ENCODE data around the gene KDELR3.
A peak's percentile ranks its signal among the peaks of the same experiment; 100 is the strongest.

The KDELR3 gene

DNA sequence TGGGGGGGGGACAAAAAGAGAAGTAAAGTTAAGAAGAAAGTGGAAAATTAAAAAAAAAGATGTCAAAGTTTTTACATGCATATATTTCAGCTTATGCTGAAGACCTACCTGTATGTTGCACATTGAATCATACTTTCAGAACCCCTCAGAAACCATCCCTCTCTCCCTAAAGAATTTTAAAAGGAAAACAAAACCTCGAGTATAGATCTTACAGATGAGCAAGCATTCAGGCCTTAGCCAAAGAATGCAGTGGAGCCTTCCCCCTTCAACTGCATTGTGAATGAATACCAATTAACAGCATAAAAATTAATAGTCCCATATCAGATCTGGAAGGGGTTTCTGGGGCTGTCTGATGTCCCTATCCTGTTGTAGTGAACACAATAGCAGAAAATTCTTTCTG, 16.3 kb downstream of the KDELR3 start:
- no peak for DNase-seq

DNA sequence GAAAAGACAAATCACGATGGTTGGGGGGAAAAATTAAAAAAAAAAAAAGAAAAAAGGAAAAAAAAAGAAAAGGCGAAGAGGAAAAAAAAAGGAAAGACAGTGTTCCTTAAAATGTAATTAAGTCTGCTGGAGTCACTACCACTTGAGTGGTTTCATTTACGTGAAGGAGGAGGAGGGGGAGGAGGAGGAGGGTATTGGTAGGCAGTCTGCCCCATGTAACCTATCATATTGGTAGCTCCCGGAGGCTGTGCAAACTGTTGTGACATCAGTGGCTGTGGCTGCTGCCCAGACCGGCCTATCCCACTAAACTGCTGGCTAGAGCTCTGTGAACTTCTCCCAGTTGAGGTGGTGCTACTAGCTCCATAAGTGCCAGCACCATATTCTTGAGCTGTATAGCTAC, 17.9 kb downstream of the KDELR3 start:
- no peak for DNase-seq

DNA sequence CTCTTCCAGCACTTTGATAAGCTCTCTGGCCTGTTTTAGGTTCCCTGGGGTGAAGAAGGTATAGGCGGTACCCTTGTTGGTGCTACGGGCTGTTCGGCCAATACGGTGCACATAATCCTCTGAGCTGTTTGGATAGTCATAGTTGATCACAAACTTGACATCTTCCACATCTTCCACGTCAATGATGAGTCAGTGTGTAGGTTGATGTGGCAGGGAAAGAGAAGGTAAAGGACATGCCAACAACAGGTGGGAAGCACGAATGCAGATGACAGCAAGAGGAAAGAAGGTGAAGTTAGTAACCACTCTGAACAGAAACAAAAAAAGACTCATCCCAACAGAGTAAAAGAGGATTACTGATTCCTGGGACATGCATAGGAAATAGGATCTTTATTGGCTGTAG, 20.1 kb downstream of the KDELR3 start:
- no peak for DNase-seq

DNA sequence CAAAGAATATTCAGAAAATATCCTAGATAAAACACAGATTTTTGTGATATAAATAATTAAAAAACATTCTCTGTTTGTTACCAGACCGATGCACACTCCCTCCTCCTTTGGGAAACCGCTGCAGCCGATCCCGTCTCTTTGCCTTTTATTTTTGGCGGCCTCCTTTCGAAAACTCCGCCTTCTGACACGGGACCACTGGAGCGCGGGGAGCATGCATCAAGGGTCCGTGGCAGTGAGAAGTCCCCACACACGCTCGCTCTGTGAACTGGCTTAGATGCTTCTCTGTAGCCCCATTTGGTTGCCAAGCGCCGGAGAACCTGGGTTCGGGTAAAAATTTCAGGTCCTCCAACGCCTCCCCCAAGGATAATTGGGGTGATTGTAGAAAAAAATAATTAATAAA, 21.2 kb downstream of the KDELR3 start:
- no peak for DNase-seq

DNA sequence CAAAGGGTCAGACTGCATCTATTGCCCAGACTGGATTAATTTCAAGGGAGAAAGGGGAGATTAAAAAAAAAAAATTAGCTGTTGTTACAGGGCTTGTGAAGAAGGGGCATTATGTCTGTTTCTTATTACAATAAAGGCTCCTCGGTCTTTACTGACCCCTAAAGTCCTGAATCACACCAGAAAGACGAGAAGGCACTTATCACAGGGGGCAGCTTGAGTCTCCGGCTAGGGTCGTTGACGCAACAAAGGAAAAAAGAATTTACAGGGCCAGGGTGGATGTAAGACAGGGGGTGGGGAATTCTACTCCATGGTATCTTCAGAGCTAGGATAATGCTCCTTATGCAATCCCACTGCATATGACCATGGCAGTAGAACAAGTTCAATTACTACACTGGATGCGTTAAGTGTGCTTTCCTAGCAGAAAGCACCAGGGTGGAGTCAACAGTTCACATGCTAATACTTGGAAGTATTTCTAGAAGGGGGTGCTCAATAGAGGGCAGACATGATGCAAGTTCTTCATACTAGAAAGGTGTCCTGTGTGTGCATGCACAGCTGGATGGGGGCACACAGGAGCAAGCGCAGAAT, 21.8 kb downstream of the KDELR3 start:
- no peak for DNase-seq

DNA sequence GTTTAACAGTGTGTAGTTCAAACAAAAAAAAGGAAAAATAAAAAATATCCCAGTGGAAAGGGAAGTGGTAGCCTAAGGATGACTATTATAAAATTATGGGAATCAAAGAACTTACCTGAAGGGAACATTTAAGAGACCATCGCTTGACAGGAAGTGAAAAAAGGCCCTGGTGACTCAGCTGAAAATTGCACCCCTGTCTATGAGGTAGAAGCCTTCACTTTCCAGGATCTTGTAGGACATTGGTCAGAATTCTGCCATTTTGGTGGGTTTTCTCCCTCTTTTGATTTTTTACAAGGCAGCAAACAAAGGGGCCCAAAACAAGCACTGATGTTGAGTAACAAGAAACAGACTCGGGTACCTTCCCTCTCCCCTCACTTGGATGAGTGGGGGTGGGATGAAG, 22.6 kb downstream of the KDELR3 start:
- no peak for DNase-seq

- peak; percentile 38 for DNase-seq
Measured at GRCh38 chr22:38490915-38491314, 23.0 kb downstream of the KDELR3 start.

DNA sequence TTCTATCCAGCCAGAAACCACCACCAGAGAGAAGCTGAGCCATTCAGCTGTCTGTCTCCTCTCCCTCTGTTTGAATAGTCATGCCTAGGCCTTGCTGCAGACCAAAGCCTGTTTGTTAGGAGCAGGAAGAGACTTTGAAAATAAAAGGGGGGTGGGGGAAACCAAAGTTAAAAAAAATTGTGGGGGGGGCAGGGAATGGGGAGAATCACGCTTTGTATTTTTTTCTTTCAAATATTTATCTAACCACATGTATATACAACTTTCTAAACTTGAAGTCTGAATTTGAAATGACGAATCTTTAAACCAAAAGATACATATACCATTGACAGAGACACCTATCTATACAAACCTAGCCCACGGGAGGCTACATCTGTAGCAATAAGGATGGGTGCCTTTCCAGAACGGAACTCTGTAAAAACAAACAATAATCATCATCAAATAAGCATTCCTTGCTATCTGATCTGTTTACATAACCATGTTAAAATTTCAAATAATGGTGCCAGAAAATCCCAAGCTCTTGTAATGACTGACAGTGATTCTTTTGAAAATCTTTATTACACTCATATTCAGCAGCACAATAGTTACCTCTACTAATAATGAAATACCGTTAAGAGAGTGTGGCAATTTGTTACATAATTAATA, 23.9 kb downstream of the KDELR3 start:
- DNase-seq = no peak

DNA sequence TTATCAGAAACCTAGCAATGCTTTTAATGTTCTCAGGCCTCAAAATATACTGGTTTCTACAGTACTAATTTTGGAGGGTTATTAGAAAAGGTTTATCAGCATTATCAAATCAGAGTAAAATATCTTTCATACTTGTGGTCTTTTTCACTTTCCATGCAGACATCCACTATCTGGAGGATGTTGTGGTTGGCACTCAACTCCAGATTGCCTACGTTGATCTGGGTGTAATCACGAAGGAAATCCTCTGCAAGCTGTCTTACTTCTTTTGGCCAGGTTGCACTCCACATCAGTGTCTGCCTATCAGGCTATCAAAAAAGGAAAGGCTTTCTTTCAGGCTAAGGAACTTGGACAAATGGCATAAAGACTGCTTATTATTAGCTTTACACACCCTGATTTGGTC, 26.6 kb downstream of the KDELR3 start:
- DNase-seq = peak; percentile 65

GRCh38 chr22:38494939-38495338, 27.0 kb downstream of the KDELR3 start:
- DNase-seq = no peak

DNA sequence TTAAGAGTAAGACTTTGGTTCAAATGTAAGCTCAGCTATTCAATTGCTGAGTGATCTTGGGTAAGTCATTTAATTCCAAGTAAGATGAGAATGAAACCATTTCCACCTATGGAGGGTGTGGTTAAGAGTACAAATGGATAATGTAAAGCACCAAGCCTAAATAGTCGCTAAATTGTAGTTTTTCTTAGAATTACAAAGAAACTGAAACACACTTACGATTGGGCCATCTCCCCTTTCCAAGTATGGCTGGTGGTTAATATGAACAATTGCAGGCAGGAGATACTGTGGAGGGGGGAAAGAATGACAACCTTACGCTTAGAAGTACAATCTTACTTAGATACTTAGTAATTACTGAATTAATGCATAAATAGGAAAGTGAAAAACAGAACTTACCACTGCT, 30.0 kb downstream of the KDELR3 start:
- no peak for DNase-seq

- no peak for DNase-seq
Measured at GRCh38 chr22:38501797-38502672, 34.1 kb downstream of the KDELR3 start.

DNA sequence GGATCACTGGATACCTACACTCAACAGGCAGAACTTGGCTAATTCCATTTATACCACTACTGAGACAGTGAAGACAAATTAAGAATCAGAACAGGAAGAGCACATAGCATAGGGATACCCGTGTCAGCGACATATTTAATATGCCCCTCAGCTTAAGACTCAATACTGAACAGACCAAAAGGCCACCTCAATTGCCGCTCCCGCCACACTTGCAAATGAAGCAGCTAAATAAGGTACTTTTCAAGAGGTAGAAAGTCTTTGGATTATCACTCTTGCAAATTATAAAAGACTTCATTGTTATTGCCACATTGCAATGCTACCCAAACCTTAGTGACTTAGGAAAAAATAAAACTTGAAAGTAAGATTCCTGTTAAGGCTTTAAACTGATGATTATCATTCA, 35.1 kb downstream of the KDELR3 start:
- DNase-seq = no peak

- DNase-seq = peak; percentile 55
Measured at GRCh38 chr22:38504731-38505540, 37.0 kb downstream of the KDELR3 start.

- peak; percentile 67 for DNase-seq
Measured at GRCh38 chr22:38505541-38506117, 37.7 kb downstream of the KDELR3 start.

DNA sequence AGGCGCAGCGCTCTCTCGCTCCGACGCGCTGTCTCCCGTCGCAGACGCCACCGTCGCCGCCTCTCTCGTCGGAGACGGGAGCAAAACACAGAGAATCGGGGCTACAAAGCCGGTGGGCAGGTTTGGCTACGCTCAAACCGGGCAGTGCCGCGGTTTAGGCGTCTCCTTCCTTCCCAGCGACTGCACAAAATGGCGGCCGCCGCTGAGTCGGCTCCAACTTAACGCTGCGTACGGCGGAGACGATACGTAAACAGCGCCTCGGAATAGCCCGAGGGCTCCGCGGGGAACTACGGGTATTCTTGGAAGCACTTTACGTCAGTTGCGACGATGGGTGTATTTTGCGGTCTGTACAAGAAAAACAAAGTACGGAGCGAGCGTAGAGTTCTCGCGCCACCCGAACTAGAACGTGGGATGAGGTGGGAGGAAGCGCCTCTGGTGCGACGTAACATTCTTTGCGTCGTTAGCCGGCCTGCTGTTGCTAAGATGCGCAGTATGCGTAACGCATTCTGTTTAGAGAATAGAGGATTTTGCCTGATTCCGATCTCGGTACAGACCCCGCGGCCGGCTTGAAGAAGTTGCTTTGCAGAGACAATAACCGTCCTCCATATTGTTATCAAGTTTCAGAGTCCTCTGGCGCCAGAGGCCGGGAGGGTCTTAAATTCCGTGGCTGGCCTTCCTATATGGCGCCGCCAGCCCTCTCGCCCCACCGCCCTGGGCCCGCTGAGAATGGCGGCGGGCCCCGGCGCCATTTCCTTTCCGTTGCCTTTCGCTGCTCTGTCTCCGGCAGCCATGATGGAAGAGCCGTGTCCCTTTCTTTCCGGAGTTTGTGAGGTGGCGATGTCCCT, 38.4 kb downstream of the KDELR3 start, which contains the start of gene DDX17:
DDX17 (minus strand) TSS at position 194 of the 845 bp plus-strand sequence.
- DNase-seq = peak; percentile 95

- no peak for DNase-seq
Measured at GRCh38 chr22:38510416-38510970, 42.6 kb downstream of the KDELR3 start.

GRCh38 chr22:38513063-38513462, 45.2 kb downstream of the KDELR3 start:
- no peak for DNase-seq

GRCh38 chr22:38518620-38519019, 50.7 kb downstream of the KDELR3 start:
- DNase-seq = no peak

GRCh38 chr22:38519453-38520250, 51.8 kb downstream of the KDELR3 start:
- DNase-seq = no peak

Data from fibroblast of skin of back (primary cell).